NCI-H774 (cell line): ENCODE data around the gene ZFX.

Source experiments
- DNase-seq: peaks from one replicate; lab custom pipeline; 2025; lab: John Stamatoyannopoulos, UW

The ZFX gene

GRCh38 chrX:24235084-24235710 is 85.7 kb downstream of the ZFX start:
- DNase-seq, result no peak

- peak; percentile 6 for DNase-seq
Measured at GRCh38 chrX:24241822-24242648, 92.5 kb downstream of the ZFX start.

GRCh38 chrX:24242649-24243175 is 93.2 kb downstream of the ZFX start:
- DNase-seq, result no peak

- no peak for DNase-seq
Measured at GRCh38 chrX:24243188-24243587, 93.7 kb downstream of the ZFX start.

- no peak for DNase-seq
Measured at GRCh38 chrX:24243692-24244091, 94.2 kb downstream of the ZFX start.

- no peak for DNase-seq
Measured at GRCh38 chrX:24245202-24245601, 95.7 kb downstream of the ZFX start.

GRCh38 chrX:24248042-24248441 is 98.5 kb downstream of the ZFX start:
- no peak for DNase-seq

GRCh38 chrX:24253030-24253429 is 103.5 kb downstream of the ZFX start:
- DNase-seq, result no peak

GRCh38 chrX:24253469-24253868 is 103.9 kb downstream of the ZFX start:
- no peak for DNase-seq

- DNase-seq, result no peak
Measured at GRCh38 chrX:24257011-24257410, 107.5 kb downstream of the ZFX start.

GRCh38 chrX:24259544-24260240 is 110.2 kb downstream of the ZFX start:
- peak; percentile 8 for DNase-seq

- no peak for DNase-seq
Measured at GRCh38 chrX:24260842-24261550, 111.5 kb downstream of the ZFX start.

GRCh38 chrX:24262309-24262708 is 112.8 kb downstream of the ZFX start:
- no peak for DNase-seq

- no peak for DNase-seq
Measured at GRCh38 chrX:24264383-24264782, 114.9 kb downstream of the ZFX start.
